ENCODE results near the gene MXRA8. TPM values are rescaled to one million over a fixed set of nuclear protein-coding genes. Genes with fewer than 3 reads are reported as not detected.
A peak's percentile ranks its signal among the peaks of the same experiment; 100 is the strongest.

MXRA8 gene
- total and polyA plus RNA-seq, 9 of the 15 experiments (the other 6 are each of a cell fraction or from before 2014, with no cell fraction given) = 0.66 to 11.3 (median 6.3) TPM

DNA sequence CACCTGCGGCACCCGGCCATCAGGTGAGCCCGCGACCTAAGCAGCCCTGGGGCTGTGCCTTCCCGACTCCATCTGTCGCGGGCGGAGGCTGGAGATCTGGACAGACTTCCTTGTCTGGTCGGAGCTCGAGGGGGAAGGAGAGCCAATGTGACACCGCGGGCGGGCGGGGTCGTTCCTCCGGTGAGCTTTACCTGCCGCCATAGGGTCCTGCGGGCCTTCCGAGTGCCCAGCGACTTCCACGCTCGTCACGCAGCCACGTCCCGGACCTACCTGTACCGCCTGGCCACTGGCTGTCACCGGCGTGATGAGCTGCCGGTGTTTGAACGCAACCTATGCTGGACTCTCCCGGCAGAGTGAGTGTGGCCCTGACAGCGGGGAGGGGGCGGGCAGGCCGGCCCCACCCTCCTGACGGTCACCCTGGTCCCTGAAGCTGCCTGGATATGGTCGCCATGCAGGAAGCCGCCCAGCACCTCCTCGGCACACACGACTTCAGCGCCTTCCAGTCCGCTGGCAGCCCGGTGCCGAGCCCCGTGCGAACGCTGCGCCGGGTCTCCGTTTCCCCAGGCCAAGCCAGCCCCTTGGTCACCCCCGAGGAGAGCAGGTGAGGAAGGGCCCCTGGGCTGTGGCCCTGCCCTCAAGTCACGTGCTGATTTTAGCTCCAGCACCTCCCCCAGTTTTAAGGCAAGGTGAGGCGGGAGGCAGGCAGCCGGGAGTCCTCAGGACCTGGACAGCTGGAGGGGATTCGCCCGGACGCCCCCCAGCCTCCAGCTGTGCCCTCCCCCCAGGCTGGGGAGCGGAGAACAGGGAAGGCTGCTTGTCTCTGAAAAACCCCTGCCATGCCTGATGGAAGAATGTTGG is 48.9 kb downstream of the MXRA8 start:
- ATAC-seq (peak; percentile 4), FAIRE-seq (peak; percentile 71), DNase-seq (ENCODE audit: extremely low read depth in 1 of 4, low spot score in 3 of 4) (peak in 2 of 4 experiments; percentile 41 to 67)
- Histone ChIP-seq H3K4me2 (ENCODE audit: insufficient read depth, low read length) (peak overlapping the region; percentile 88), H3K9me1 (ENCODE audit: control insufficient read depth, insufficient read depth, low read length) (peaks cover 3% of the 10 kb centered on the region), H3K4me3 (peak overlapping the region; percentile 94), H3K9me3 (replicated peaks; ENCODE audit: control insufficient read depth, insufficient read depth, low read depth, low read length) (no peaks in the 10 kb centered on the region), H3K4me1 (replicated peaks in 1 of 2; ENCODE audit: control insufficient read depth in 2 of 2, insufficient read depth in 2 of 2, low read length in 2 of 2) (peaks cover 36 to 97% of the 10 kb centered on the region in 2 experiments), H3K36me3 (ENCODE audit: control insufficient read depth, insufficient read depth, low read length) (peaks cover 54% of the 10 kb centered on the region), H3K9ac (ENCODE audit: insufficient read depth in 1 of 2, low read depth in 2 of 2, low read length in 2 of 2) (peak overlapping the region; percentile 87 to 97), H4K20me1 (replicated peaks; ENCODE audit: control insufficient read depth, insufficient read depth, low read length) (peaks cover 22% of the 10 kb centered on the region), H3K27me3 (ENCODE audit: control insufficient read depth in 2 of 2, insufficient read depth in 2 of 2, low read length in 2 of 2) (no peaks in the 10 kb centered on the region), H2AFZ (ENCODE audit: low read depth, low read length) (peak overlapping the region; percentile 68), H3K27ac (ENCODE audit: extremely low read depth, low read depth, low read length) (peak overlapping the region; percentile 96), H3K79me2 (ENCODE audit: control insufficient read depth, insufficient read depth, low read length) (peaks cover 54% of the 10 kb centered on the region)
- 13% methylated on average over 44 of the region's 57 CpGs for WGBS (ENCODE audit: insufficient coverage, low coverage, missing lambda C conversion rate)
- intact Hi-C loops (cut with micrococcal nuclease) (loop anchor here (2.0 to 10.0 kb wide), 3 partner anchors 15 to 915 kb away; partner anchors contain the start of genes AURKAIP1, CPTP, INTS11 and SKI), in situ Hi-C loops (cut with MboI) (no loop called here)
- ChIA-PET POLR2A (interaction anchor here (0.7 to 3.5 kb wide), 7 partner anchors 10 to 196 kb away, joined by 3 to 30 read pairs (median 3); no protein-coding TSS in a partner anchor), CTCF (ENCODE audit: low intra/inter-chr PET ratio) (interaction anchor here (0.7 kb wide), 1 partner anchor 742 kb away, joined by 3 read pairs; no protein-coding TSS in a partner anchor)
- BruUV-seq (replicated peaks) = no TSS peak
- TF ChIP-seq EGR1 (conservative IDR thresholded peaks at IDR 0.05) (peak; percentile 36; the same call in 1 of the 2 replicates), ZNF12 (CRISPR knock-in tag; IDR thresholded peaks at IDR 0.05) (no peak), SIRT6 (IDR thresholded peaks at IDR 0.05; ENCODE audit: low read depth, low read length) (peak; percentile 35), EHMT2 (IDR thresholded peaks at IDR 0.05) (no peak), RBM17 (IDR thresholded peaks at IDR 0.05; ENCODE audit: borderline replicate concordance, low read depth, low read length) (no peak), ZNF644 (tag; IDR thresholded peaks at IDR 0.05; ENCODE audit: low read depth) (no peak), PCBP1 (IDR thresholded peaks at IDR 0.05; ENCODE audit: low read depth, low read length, poor library complexity, severe bottlenecking) (peak; percentile 49), ZNF609 (CRISPR knock-in tag; IDR thresholded peaks at IDR 0.05; ENCODE audit: borderline replicate concordance) (peak; percentile 83; the same call in 1 of the 2 replicates), SIN3A (IDR thresholded peaks at IDR 0.05; ENCODE audit: borderline replicate concordance in 2 of 2, control insufficient read depth in 1 of 2, low read depth in 2 of 2, low read length in 2 of 2) (peak in 1 of 2 experiments; percentile 53; a peak in 2 of 4 replicates), ZNF274 (IDR thresholded peaks at IDR 0.05; ENCODE audit: borderline replicate concordance, low read depth, low read length) (no peak; the same call in 1 of the 2 replicates), FOXA3 (CRISPR knock-in tag; conservative IDR thresholded peaks at IDR 0.05 in 1 of 2, IDR thresholded peaks at IDR 0.05 in 1 of 2) (peak in 1 of 2 experiments; percentile 5; a peak in 1 of 4 replicates)
- TF ChIP-seq, protein P1, sequence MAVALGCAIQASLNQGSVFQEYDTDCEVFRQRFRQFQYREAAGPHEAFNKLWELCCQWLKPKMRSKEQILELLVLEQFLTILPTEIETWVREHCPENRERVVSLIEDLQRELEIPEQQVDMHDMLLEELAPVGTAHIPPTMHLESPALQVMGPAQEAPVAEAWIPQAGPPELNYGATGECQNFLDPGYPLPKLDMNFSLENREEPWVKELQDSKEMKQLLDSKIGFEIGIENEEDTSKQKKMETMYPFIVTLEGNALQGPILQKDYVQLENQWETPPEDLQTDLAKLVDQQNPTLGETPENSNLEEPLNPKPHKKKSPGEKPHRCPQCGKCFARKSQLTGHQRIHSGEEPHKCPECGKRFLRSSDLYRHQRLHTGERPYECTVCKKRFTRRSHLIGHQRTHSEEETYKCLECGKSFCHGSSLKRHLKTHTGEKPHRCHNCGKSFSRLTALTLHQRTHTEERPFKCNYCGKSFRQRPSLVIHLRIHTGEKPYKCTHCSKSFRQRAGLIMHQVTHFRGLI (CRISPR knock-in tag; IDR thresholded peaks at IDR 0.05) = no peak
